HG03342 (cell line): ENCODE results near the gene PFDN6.
"Not testable (repeated sequence)": the region's sequence is repeated elsewhere in the genome, so short reads cannot be mapped to it uniquely, and the experiment has no call there.

ENCODE experiments used
- ATAC-seq: cut with Tn5 transposase; IDR thresholded peaks from one replicate; pipeline ENCODE4 v1.9.1; 2021; ENCODE audit warnings: mild to moderate bottlenecking, moderate library complexity; ENCODE audit not compliant: unreplicated experiment

The PFDN6 gene

DNA sequence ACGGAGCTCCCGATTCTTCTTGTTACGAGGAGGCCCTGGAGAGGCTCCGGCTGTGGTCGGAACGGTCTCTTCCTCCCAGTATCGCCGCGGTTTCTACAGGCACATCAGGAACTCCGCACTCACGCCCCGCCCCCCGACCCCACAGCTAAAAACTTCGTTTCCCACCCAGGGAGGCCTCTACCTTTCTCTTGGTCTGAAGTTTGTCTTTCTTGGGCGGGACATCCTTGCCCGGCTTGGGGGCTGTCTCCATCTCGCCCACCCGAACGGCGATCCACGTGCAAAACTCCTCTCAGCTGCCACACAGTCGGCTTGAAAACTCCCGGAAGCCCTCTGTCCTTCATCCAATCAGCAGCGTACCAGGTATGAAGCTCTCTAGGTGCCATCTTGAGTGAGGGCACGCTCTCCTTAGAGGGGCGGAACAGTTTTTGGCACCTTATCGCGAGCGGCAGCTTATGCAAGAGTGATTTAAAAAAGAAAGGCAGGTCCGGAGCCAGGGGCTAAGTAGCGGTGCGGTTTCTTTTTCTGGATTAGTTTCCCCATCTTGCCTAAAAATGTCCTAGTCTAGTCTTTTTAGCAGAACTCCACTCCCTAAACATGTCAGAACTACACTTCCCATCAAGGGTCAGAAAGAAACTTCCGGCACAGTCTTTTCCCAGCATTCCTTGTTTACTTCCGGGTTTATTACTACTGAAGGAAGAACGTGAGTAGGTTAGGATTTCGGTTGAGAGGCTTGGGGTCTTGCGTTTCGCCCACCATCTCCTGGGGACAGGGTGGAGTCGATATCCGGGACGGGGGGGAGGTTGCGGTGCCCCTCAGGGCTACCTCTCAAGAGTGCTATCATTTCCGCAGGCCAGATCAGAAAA lies at the start of gene PFDN6, which contains the start of gene WDR46:
PFDN6 (plus strand) TSS at position 681 of the 863 bp plus-strand sequence. CDS start 256 bp downstream, outside the sequence.
WDR46 (minus strand) TSS at position 319 of the 863 bp plus-strand sequence; CDS start at position 250, 69 bp downstream.
- ATAC-seq, result peak; percentile 77

GRCh38 chr6:33241968-33242367 lies 47.4 kb upstream of the PFDN6 start:
- ATAC-seq, result no peak

GRCh38 chr6:33243476-33243875 lies 45.9 kb upstream of the PFDN6 start:
- ATAC-seq, result no peak

DNA sequence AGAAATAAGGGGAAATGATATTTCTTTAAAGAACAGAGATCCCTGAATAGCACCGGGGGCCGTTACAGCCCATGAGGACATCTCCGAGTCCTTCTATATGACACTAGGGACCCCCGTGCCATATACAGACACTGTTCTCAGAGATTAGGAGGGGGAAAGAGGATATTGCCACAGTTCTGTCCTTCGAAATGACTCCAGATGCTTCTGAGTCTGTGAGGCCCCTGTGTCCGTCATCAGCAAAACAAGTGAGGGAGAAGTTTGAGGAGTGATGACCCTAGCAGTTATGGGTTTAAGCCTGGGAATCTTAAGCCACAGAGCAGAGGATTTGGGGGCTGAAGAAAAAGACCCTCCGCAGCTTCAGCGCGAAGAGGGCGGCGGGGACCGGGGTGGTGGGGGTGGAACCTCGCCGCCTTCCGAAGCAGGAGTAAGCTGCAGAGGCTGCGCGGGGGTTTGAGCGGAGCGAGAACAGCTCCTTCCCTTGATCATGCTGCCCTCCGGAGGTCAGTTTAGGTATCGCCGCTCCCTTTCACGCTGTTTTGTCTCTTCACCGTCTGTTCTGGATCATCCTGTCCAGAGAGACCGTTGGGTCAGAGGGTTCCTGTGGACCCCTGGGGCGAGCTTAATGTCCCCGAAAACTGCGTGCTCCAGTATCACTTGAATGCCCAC lies 41.3 kb upstream of the PFDN6 start:
- ATAC-seq, result peak; percentile 37

- ATAC-seq, result peak; percentile 7
Measured at GRCh38 chr6:33248643-33248931, 40.8 kb upstream of the PFDN6 start.

DNA sequence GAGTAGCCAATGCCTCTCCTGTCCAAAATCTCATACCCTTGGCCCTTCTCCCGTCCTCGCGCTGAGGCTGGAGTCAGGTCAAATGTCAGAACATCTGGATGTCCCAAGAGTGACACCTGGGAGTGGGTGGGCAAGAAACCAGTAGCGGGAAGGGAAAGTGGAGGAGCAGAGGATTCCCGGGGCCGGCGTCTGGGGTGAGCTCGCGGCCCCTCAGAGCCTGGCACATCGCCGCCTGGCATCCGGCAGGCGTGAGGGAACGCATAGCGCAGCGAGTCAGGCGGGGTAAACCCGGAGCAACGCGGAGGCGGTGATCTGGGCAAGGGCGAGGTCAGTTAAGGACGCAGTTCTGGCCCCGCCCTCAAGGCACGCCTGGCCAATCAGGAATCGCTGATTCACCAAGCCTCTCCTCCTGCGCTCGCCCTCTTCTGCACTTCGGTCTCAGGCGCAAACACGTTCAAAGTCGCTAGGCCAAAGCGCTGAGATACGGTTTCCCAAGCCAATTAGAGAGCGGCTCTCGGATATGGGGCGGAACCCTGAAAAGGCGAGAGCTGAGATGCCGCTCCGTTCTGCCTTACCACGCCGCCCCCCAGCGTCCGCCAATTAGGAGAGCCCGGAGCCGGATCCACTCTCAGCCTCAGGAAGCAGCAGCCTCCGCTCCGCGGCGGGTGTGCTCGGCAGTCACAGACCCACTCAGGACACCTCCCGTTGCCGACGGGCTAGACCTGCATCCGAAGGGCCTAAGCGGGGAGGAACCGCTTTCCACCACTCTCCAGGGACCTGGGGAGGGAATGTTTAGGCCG lies 40.3 kb upstream of the PFDN6 start:
- peak; percentile 84 for ATAC-seq

DNA sequence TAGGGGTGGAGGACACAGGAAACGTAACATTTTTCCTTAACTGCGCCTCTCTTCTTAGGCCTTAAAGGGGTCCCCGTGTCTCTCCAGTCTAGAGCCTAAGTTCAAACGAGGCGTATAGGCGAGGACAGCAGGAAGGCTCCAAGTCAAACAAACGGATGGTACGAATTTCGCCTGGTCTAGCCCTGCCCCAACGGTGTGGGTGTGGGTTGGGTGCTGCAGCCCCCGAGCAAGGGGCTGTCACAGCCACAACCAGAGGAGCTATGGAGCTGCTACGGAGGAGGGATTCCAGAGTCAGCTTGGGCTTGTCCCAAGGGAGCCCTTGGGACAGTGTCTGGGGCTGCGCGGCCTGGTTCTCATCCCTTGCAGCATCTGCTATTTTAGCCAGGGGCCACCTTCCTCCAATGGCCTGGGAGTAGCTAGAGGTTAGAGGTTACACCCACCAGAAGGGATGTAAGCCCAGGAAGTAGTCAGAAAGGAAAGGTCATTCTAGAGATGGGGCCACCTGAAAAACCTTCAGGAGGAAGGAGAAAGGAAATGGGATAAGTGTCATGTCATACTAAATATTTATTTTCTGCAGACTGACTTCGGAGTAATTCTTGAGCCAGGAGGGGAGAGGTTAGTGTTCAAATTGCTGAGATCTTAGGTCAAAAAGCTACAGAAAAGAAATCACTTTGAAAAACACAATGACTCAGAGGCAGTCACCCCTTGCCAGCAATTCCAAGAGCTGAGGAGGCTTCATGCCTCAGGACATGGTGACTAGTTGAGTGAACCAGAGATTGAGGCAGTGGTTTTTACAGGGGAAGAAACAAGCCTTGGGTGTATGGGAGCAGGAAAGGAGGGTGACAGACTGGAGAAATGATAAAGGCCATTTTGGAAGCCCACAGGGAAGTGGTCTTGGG lies 39.4 kb upstream of the PFDN6 start:
- no peak for ATAC-seq

- no peak for ATAC-seq
Measured at GRCh38 chr6:33250731-33251130, 38.7 kb upstream of the PFDN6 start.

GRCh38 chr6:33251395-33252012 lies 37.9 kb upstream of the PFDN6 start:
- no peak for ATAC-seq

DNA sequence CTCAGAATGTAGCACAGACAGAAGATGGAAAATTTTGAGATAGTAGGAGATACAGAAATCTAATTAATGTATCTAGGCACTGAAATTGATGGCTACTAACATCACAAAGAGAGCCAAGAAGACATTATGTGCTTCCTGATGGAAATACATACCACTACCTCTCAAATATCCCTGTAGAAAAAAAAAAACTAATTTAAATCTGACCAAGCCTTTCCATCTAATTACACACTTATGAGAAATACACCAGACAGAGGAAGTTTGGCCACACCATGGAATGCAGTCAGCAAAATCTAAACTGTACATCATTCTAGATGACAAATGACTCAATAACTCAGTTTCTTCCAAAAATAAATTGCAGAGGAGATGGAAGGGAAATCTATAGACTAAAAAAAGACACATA lies 36.6 kb upstream of the PFDN6 start:
- no peak for ATAC-seq

DNA sequence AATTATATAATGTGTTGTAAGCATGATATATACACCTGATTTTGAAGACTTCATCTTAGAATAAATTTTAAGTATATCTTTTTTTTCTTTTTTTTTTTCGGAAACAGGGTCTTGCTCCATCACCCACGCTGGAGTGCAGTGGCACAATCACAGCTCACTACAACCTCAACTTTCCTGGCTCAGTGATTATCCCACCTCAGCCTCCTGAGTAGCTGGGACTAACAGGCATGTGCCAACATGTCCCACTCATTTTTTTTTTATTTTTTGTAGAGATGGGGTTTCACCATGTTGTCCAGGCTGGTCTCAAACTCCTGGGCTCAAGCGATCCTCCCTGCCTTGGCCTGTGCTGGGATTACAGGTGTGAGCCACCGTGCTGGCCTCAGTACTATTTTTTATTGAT lies 34.8 kb upstream of the PFDN6 start:
- ATAC-seq, result no peak

DNA sequence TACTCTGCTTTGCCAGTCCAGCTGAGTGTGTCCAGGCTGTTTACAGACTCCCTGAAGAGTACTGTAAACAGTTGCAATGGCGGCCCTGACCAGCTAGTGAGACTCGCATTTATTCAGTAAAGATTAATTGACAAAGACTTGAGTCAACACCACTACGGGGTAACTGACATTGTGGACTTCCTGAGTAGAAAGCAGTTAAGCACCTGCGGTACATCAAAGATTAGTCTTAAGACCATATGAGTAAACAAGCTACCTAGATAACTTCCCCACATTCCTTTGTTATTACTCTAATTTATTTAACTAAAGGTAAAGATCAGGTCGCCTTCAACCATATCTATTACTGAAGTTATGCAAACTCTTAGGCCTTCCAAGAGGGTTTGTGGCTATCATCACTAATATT lies 30.4 kb upstream of the PFDN6 start:
- ATAC-seq, result no peak

DNA sequence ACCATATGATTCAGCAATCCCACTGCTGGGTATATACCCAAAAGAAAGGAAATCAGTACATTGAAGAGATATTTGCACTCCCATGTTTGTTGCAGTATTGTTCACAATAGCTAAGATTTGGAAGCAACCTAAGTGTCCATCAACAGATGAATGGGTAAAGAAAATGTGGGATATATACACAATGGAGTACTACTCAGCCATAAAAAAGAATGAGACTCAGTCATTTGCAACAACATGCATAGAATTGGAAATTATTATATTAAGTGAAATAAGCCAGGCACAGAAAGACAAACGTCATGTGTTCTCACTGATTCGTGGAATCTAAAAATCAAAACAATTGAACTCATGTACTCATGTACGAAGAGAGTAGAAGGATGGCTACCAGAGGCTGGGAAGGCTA lies 26.9 kb upstream of the PFDN6 start:
- ATAC-seq, result not testable (repeated sequence)

GRCh38 chr6:33264015-33264414 lies 25.4 kb upstream of the PFDN6 start:
- no peak for ATAC-seq

DNA sequence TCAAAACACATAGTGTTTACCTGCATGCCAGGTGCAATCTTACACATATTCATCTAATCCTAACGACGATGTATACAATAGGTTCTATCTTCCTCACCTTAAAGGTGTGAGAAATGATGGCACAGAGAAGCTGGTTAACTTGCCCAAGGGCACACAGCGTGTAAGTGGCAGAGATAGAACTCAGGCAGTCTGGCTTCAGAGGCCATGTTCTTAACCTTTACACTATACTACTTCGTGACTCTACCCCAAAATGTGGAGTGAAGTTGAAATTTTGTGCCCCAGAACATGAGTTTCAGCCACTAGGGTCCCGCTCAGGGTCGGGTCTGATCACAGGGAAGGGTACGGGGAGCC lies 18.3 kb upstream of the PFDN6 start:
- ATAC-seq, result no peak

- ATAC-seq, result peak; percentile 76
Measured at GRCh38 chr6:33271468-33272274, 17.7 kb upstream of the PFDN6 start, which contains the start of the genes RPS18 and VPS52. RPS18 (plus strand) TSS chr6:33272075; CDS start chr6:33272120, 45 bp downstream. VPS52 (minus strand) TSS chr6:33271876; CDS start chr6:33271675, 201 bp downstream.

GRCh38 chr6:33272275-33273128 lies 16.9 kb upstream of the PFDN6 start:
- ATAC-seq, result peak; percentile 19
